HAP-1 (cell line): Measurements from ENCODE around the gene PPM1H.

ENCODE experiments used
- DNase-seq, 2 experiments: peaks; one replicate each; pipeline ENCODE4 v3.0.0-alpha.2; 2016 to 2020; ENCODE audit warnings: low spot score in 2 of 2
- H3K27me3 ChIP-seq: fragments of 250-450 bp; sonication (Bioruptor Pico); 2 replicates; pipeline ENCODE4 v1.5.1; 2020; ENCODE audit warnings: low read depth, mild to moderate bottlenecking, moderate library complexity
- H3K36me3 ChIP-seq: fragments of 250-450 bp; sonication (Bioruptor Pico); replicated peaks from 2 replicates; pipeline ENCODE4 v1.5.1; 2020; ENCODE audit warnings: mild to moderate bottlenecking
- H3K4me1 ChIP-seq: fragments of 250-450 bp; sonication (Bioruptor Pico); 2 replicates; pipeline ENCODE4 v1.5.1; 2020; ENCODE audit warnings: mild to moderate bottlenecking
- H3K4me3 ChIP-seq: fragments of 250-450 bp; sonication (Bioruptor Pico); 2 replicates; pipeline ENCODE4 v1.5.1; 2020; ENCODE audit warnings: mild to moderate bottlenecking, moderate library complexity
- H3K9me3 ChIP-seq: fragments of 250-450 bp; sonication (Bioruptor Pico); 2 replicates; pipeline ENCODE4 v1.5.1; 2020; ENCODE audit warnings: mild to moderate bottlenecking, moderate library complexity
- in situ Hi-C: fragments of 300-500 bp; cut with MboI; formaldehyde crosslinking; loops from 3 replicates; pipeline ENCODE4 v1.14.3; 2020; ENCODE audit warnings: low sequenced_read_pairs, inconsistent platforms, mixed read lengths

The PPM1H gene

DNA sequence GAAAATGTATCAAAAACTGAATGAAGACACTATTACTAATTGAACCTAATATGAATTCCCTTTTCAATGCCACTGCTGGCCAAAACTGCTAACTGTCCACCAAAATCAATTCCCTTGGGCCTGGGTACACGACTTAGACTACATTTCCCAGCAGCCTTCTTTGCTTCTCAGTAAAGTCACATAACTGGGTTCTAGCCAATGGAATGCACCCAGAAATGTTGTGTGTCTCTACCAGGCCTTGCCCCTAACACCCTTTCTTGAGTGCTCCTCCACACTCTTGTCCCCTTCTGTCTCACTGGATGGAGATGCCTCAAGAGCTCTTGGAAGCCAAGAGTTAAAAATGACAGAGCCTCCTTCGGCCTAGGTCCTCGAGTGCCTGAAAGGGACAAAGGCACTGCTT lies 156.8 kb downstream of the PPM1H start:
- H3K4me3 ChIP-seq = no peak overlapping the region
- no peaks in the 10 kb centered on the region for H3K9me3 ChIP-seq
- H3K4me1 ChIP-seq = no peaks in the 10 kb centered on the region
- in situ Hi-C loops = loop anchor here (25.0 kb wide), 1 partner anchor 516 kb away; the partner anchor contains the start of gene USP15
- DNase-seq = no peak
- no peaks in the 10 kb centered on the region for H3K27me3 ChIP-seq
- no peaks in the 10 kb centered on the region for H3K36me3 ChIP-seq

- H3K4me3 ChIP-seq = no peak overlapping the region
- in situ Hi-C loops = loop anchor here (25.0 kb wide), 1 partner anchor 515 kb away; the partner anchor contains the start of gene USP15
- DNase-seq = no peak
- H3K4me1 ChIP-seq = peaks cover 7% of the 10 kb centered on the region
- no peaks in the 10 kb centered on the region for H3K27me3 ChIP-seq
- H3K9me3 ChIP-seq = no peaks in the 10 kb centered on the region
- H3K36me3 ChIP-seq = no peaks in the 10 kb centered on the region
Measured at GRCh38 chr12:62776997-62777396, 158.0 kb downstream of the PPM1H start.

GRCh38 chr12:62776575-62776974 lies 158.4 kb downstream of the PPM1H start:
- DNase-seq = no peak
- Histone ChIP-seq H3K4me3 (no peak overlapping the region), H3K27me3 (no peaks in the 10 kb centered on the region), H3K4me1 (peaks cover 11% of the 10 kb centered on the region), H3K36me3 (no peaks in the 10 kb centered on the region), H3K9me3 (no peaks in the 10 kb centered on the region)
- in situ Hi-C loops = loop anchor here (25.0 kb wide), 1 partner anchor 514 kb away; the partner anchor contains the start of gene USP15

DNA sequence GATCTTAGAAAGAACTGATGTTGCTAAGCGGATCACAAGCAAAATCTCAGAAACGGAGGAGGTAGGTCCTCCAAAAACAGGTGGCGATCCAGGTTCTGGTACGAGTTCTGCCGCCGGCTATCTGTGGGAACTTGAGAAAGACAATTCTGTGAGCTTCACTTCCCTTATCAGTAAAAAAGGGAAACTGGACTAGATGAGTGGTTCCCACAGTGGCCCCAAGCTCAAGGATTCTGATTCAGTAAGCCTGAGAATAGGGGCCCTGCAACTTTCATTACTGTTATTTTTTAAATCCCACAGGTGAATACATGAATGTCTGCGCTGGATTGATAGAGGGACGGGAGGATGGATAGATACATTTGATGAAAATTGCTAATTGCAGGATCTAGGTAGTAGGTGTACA lies 160.2 kb downstream of the PPM1H start:
- no peak for DNase-seq
- in situ Hi-C loops = loop anchor here (25.0 kb wide), 1 partner anchor 512 kb away; the partner anchor contains the start of gene USP15
- Histone ChIP-seq H3K36me3 (no peaks in the 10 kb centered on the region), H3K4me3 (no peak overlapping the region), H3K27me3 (no peaks in the 10 kb centered on the region), H3K9me3 (no peaks in the 10 kb centered on the region), H3K4me1 (peaks cover 29% of the 10 kb centered on the region)

DNA sequence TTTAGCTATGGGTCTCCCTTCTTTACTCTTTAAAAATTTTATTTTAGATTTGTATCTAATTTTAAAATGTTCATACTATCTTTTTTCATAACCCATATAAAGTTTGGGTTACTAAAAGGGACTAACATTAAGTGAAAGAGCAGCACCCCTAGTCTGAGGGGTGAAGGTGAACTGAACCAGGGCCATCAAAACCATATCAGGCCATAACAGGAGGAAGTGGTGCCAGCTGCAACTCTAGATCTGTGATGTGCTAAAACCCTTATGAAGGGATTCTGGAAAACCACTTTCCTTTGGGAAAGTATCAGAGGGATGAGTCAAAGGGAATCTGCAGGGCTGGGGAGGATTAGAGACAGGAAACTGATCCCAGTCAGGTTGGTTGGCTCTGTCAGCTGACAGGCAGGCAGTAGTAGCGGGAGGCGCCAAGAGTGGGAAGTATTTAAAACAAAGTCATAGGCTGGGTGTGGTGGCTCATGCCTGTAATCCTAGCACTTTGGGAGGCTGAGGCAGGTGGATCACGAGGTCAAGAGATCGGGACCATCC lies 162.5 kb downstream of the PPM1H start:
- H3K4me3 ChIP-seq = no peak overlapping the region
- in situ Hi-C loops = no loop called here
- DNase-seq = peak in 1 of 2 experiments; percentile 25
- H3K9me3 ChIP-seq = no peaks in the 10 kb centered on the region
- no peaks in the 10 kb centered on the region for H3K36me3 ChIP-seq
- H3K27me3 ChIP-seq = no peaks in the 10 kb centered on the region
- peaks cover 31% of the 10 kb centered on the region for H3K4me1 ChIP-seq

GRCh38 chr12:62771828-62772227 lies 163.1 kb downstream of the PPM1H start:
- peak; percentile 39 to 74 for DNase-seq
- in situ Hi-C loops = no loop called here
- Histone ChIP-seq H3K27me3 (no peaks in the 10 kb centered on the region), H3K4me3 (no peak overlapping the region), H3K4me1 (peaks cover 31% of the 10 kb centered on the region), H3K36me3 (no peaks in the 10 kb centered on the region), H3K9me3 (no peaks in the 10 kb centered on the region)

DNA sequence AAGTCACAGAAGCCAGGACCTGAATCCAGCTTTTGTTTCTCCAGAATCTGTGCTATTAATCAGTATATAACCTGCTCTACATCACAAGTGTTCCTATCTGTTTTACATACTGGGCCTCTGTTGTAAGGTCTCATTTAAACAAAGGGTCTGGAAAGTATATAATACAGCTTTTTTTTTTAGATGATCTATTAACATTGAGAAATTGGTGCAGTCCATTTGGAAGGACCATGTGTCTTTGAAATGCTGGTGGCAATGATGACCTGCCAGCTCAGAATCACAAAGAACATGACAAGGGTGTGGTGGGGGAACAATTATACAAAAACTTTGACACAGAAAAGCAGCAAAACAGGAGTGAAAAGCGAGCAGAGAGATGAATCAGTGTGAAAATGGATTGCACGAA lies 164.6 kb downstream of the PPM1H start:
- in situ Hi-C loops = no loop called here
- Histone ChIP-seq H3K9me3 (no peaks in the 10 kb centered on the region), H3K4me3 (no peak overlapping the region), H3K27me3 (no peaks in the 10 kb centered on the region), H3K36me3 (no peaks in the 10 kb centered on the region), H3K4me1 (peaks cover 31% of the 10 kb centered on the region)
- DNase-seq = peak in 1 of 2 experiments; percentile 75

DNA sequence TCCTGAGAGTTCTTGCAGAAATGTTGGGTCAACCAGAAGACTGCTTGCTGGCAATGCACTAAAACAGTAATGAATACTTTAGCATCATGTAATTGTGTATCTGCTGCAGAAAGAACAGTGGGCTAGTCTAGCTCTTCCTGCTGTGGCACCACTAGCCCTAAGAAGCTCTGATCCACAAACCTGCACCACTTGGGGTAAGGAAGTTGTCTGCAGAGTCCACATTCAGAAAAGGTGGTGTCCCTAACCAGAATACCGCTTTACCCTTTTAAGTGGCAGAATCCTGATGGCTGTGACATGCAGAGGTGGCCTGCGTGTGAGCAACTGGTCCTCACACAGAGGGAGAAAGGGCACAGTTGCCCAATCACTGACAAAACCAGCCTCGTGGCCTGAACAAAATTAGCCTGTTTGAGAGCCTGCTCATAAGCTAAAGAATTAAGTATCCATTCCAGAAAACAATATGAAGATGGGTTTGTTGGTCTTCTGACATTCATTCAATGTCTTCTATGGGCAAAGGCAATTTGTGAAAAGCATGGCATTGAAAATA lies 165.8 kb downstream of the PPM1H start:
- in situ Hi-C loops = no loop called here
- Histone ChIP-seq H3K9me3 (no peaks in the 10 kb centered on the region), H3K4me1 (peaks cover 31% of the 10 kb centered on the region), H3K27me3 (no peaks in the 10 kb centered on the region), H3K4me3 (no peak overlapping the region), H3K36me3 (no peaks in the 10 kb centered on the region)
- no peak for DNase-seq

GRCh38 chr12:62767946-62768345 lies 167.0 kb downstream of the PPM1H start:
- in situ Hi-C loops = no loop called here
- no peaks in the 10 kb centered on the region for H3K36me3 ChIP-seq

GRCh38 chr12:62767496-62767895 lies 167.5 kb downstream of the PPM1H start:
- H3K27me3 ChIP-seq = no peaks in the 10 kb centered on the region
- no peaks in the 10 kb centered on the region for H3K9me3 ChIP-seq
- H3K36me3 ChIP-seq = no peaks in the 10 kb centered on the region
- no peak overlapping the region for H3K4me3 ChIP-seq
- peaks cover 29% of the 10 kb centered on the region for H3K4me1 ChIP-seq
- no peak for DNase-seq
- in situ Hi-C loops = no loop called here

More at GRCh38 chr12:62767946-62768345, 167.0 kb downstream of the PPM1H start:
- no peak for DNase-seq
- Histone ChIP-seq H3K4me1 (peaks cover 31% of the 10 kb centered on the region), H3K4me3 (no peak overlapping the region), H3K9me3 (no peaks in the 10 kb centered on the region), H3K27me3 (no peaks in the 10 kb centered on the region)

- Histone ChIP-seq H3K27me3 (no peaks in the 10 kb centered on the region), H3K36me3 (no peaks in the 10 kb centered on the region), H3K4me3 (no peak overlapping the region), H3K9me3 (no peaks in the 10 kb centered on the region), H3K4me1 (peaks cover 22% of the 10 kb centered on the region)
- in situ Hi-C loops = no loop called here
- DNase-seq = no peak
Measured at GRCh38 chr12:62766496-62766895, 168.5 kb downstream of the PPM1H start.

- DNase-seq = no peak
- Histone ChIP-seq H3K36me3 (no peaks in the 10 kb centered on the region), H3K9me3 (no peaks in the 10 kb centered on the region), H3K4me1 (peaks cover 18% of the 10 kb centered on the region), H3K27me3 (no peaks in the 10 kb centered on the region), H3K4me3 (no peak overlapping the region)
- in situ Hi-C loops = no loop called here
Measured at GRCh38 chr12:62763861-62764645, 170.9 kb downstream of the PPM1H start.

- in situ Hi-C loops = no loop called here
- no peak for DNase-seq
- Histone ChIP-seq H3K9me3 (no peaks in the 10 kb centered on the region), H3K27me3 (no peaks in the 10 kb centered on the region), H3K36me3 (no peaks in the 10 kb centered on the region), H3K4me3 (no peak overlapping the region), H3K4me1 (peaks cover 24% of the 10 kb centered on the region)
Measured at GRCh38 chr12:62763312-62763711, 171.6 kb downstream of the PPM1H start.

DNA sequence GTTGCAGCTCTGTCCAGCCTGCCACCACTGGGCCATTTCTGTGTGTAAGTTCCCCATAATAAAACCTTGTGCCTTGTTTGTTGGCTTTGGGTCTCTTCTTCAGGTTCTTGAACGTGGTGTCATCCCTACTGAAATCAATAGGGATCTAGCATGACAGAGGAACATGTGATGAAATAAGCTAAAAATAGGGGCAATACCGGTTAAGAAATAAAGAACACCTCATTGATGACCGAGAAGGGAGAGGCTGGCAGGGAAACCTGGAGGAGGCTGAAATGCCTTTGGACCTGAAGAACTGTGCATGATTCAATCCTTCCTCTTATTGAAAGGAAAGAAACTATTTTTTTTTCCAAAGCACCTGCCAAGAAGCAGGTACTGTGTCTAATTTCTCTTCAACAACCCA lies 172.3 kb downstream of the PPM1H start:
- no peak for DNase-seq
- Histone ChIP-seq H3K36me3 (no peaks in the 10 kb centered on the region), H3K4me3 (no peak overlapping the region), H3K4me1 (peaks cover 29% of the 10 kb centered on the region), H3K9me3 (no peaks in the 10 kb centered on the region), H3K27me3 (no peaks in the 10 kb centered on the region)
- in situ Hi-C loops = no loop called here
